ENCODE results near the gene MINDY2.

GRCh38 chr15:58886921-58887320 is 115.8 kb downstream of the MINDY2 start:
- TF ChIP-seq CTCF (IDR thresholded peaks at IDR 0.05; ENCODE audit: insufficient read depth, low read length, poor library complexity, severe bottlenecking) (no peak), EZH2phosphoT487 (conservative IDR thresholded peaks at IDR 0.05; ENCODE audit: low read length) (no peak)
